Activated naive CD8-positive, alpha-beta T cell treated with anti-CD3 and anti-CD28 coated beads, Interleukin-2, amount 50 U/mL, for 24 hours (primary cell): ENCODE measurements around the gene PKDCC.
A peak's percentile ranks its signal among the peaks of the same experiment; 100 is the strongest.

ENCODE experiments used
- ATAC-seq: fragments of 150-1000 bp; cut with Tn5 transposase; one replicate; pipeline ENCODE4 v1.10.0; 2021
- DNase-seq: peaks from one replicate; pipeline ENCODE4 v3.0.0; 2021
- H3K27ac Mint-ChIP-seq: one replicate; pipeline ENCODE4 v1.8.0; 2021; ENCODE audit warnings: mild to moderate bottlenecking, mixed read lengths
- H3K27me3 Mint-ChIP-seq: one replicate; pipeline ENCODE4 v1.8.0; 2021; ENCODE audit warnings: mixed read lengths
- H3K36me3 Mint-ChIP-seq: one replicate; pipeline ENCODE4 v1.8.0; 2021; ENCODE audit warnings: low read depth, mixed read lengths
- H3K4me1 Mint-ChIP-seq: one replicate; pipeline ENCODE4 v1.8.0; 2021; ENCODE audit warnings: mixed read lengths
- H3K4me3 Mint-ChIP-seq: one replicate; pipeline ENCODE4 v1.8.0; 2021; ENCODE audit warnings: mild to moderate bottlenecking, moderate library complexity, mixed read lengths
- H3K9me3 Mint-ChIP-seq: one replicate; pipeline ENCODE4 v1.8.0; 2021; ENCODE audit warnings: mixed read lengths

Gene PKDCC

DNA sequence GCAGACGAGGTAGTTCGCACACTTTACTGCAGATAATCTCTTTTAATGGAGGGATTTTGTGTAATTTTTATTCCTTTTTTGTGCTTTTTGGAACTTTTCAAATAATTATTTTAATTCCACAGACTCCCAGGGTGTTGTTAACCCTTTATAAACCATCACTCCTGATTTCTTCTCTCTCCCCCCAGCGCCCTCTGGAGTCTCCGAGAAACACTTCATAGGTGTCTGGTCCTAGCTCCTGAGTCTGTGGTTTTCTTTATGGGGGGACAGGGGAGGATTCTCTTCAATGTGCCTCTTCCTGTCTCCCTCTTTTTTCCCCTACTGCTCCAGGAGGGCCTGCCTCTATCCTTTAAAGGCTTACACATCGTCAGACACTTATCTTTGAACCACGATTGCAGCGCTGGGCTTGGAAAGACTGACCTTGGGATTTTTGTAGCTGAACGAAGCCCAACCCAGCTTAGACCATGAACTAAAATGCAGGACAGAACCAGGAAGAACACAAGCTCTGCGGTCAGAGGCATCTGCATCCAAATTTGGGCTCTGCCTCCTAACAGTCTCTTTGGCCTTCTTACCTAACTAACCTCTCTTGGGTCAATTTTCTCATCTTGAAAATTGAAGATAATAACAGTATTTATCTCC, 7.1 kb upstream of the PKDCC start:
- ATAC-seq (no peak), DNase-seq (no peak)
- Mint-ChIP-seq H3K9me3 (no peaks in the 10 kb centered on the region), H3K4me3 (no peak overlapping the region), H3K36me3 (no peaks in the 10 kb centered on the region), H3K27ac (no peak overlapping the region), H3K27me3 (peaks cover 28% of the 10 kb centered on the region), H3K4me1 (no peaks in the 10 kb centered on the region)

DNA sequence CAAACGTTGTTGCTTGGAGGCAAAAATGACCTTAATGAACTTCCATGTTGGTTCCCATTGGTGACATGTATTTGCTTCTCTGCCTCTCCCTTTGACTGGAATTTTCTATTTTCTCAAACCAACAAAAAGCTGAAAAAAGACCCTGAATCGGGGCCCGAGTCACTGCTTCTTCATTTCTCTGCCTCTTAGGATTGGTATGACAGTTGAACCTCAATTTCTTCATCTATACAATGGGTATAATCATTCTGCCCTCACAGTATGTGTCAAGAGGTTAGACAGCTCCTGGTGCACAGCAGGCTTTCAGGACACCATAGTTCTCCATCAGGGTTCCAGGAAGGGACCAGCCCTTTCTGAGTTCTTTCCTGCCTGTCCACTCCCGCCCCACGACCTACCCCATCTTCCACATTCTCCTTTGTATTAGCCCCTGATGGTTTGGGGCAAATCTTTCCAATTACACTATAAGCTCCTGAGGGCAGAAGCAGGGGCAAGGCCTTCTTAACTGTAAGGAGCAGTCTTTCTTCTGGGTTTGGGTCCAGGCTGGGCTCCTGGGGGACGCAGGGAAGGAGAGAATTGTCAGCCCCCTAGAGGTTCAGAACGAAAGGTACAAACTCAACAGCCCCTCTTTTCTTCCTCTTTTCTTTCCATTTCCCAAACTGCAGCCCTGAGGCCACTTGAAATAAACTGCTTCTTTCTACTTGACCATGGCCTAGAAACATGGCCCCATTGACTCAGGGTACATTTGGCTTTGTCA, 6.3 kb upstream of the PKDCC start:
- H3K27me3 Mint-ChIP-seq, result peaks cover 34% of the 10 kb centered on the region
- H3K4me1 Mint-ChIP-seq, result no peaks in the 10 kb centered on the region
- no peak overlapping the region for H3K4me3 Mint-ChIP-seq
- H3K36me3 Mint-ChIP-seq, result no peaks in the 10 kb centered on the region
- ATAC-seq, result no peak
- DNase-seq, result no peak
- H3K9me3 Mint-ChIP-seq, result no peaks in the 10 kb centered on the region
- H3K27ac Mint-ChIP-seq, result no peak overlapping the region

DNA sequence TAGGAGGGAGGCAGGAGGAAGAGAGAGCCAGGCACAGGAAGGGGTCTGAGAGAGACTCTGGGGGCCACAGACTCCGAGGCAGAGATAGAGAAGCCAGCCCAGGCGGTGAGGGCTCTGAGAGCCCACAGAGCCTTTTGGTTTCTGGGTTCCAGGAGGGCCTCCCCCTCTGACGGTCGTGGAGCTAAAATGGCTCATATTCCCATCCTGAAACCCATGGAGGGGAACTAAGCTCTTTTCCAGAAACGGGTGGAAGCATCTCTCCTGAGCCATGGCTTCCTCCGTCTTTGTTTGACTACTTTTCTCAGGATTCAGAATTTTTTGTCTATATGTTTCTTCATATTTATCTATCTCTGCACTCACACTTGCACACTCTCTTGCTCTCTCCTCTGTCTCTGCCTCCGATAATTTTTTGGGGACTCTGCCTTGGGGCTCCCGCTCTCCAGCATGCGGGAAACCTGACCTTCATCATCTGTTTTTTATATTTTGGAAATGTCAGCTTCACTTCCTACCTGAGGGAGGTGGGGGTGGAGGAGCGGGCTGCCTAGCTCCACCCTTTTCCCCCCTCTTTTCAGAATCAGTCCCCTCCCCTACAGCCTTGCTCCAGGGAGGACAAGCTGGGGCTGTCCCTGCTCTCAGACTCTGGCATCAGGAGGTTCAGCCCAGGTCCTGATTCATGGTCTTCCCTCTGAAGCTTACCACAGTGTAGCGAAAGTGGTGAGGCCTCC, 5.0 kb upstream of the PKDCC start:
- H3K36me3 Mint-ChIP-seq, result no peaks in the 10 kb centered on the region
- ATAC-seq (no peak), DNase-seq (no peak)
- H3K27ac Mint-ChIP-seq, result no peak overlapping the region
- H3K9me3 Mint-ChIP-seq, result no peaks in the 10 kb centered on the region
- peaks cover 40% of the 10 kb centered on the region for H3K27me3 Mint-ChIP-seq
- H3K4me1 Mint-ChIP-seq, result peaks cover 2% of the 10 kb centered on the region
- no peak overlapping the region for H3K4me3 Mint-ChIP-seq

DNA sequence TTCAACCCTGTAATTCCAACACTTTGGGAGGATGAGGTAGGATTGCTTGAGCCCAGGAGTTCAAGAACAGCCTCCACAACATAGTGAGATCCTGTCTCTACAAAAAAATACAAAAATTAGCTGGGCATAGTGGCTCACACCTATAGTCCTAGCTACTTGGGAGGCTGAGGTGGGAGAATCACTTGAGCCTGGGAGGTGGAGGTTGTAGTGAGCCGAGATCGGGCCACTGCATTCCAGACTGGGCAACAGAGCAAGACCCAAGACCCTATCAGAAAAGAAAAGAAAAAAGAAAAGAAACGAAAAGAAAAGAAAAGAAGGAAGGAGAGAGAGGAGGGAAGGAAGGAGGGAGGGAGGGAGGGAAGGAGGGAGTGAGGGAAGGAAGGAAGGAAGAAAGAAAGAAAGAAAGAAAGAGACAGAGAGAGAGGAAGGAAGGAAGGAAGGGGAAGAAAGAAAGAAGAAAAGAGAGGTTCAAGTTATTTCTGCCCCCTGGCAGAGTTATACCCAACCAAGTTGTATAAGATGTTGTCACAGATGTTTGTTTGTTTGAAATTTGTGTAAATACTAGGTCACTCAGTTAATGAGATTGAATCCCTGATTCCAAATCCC, 3.9 kb upstream of the PKDCC start:
- DNase-seq (no peak), ATAC-seq (no peak)
- Mint-ChIP-seq H3K9me3 (no peaks in the 10 kb centered on the region), H3K27me3 (peaks cover 44% of the 10 kb centered on the region), H3K27ac (no peak overlapping the region), H3K4me1 (peaks cover 7% of the 10 kb centered on the region), H3K36me3 (no peaks in the 10 kb centered on the region), H3K4me3 (no peak overlapping the region)

DNA sequence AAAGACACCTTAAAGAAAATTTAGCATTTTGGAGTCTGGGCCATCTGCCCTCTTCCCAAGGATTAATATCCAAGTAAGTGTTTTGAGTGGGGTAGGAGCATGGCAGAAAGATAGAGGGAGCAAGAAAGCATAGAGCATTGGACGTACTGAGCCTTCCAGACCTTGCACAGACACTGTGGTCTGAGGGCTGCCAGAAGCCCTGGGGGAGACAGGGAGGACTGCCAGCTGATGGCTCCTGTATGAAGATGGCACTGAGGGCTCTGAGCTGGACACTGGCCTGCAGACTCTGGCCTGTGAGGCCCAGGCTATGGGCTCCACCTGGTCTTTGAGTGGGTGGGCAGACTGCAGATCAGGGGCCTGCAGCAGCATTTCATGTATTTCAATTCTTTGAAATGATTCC, 2.9 kb upstream of the PKDCC start:
- DNase-seq (no peak), ATAC-seq (no peak)
- peaks cover 53% of the 10 kb centered on the region for H3K27me3 Mint-ChIP-seq
- no peaks in the 10 kb centered on the region for H3K36me3 Mint-ChIP-seq
- H3K27ac Mint-ChIP-seq, result no peak overlapping the region
- H3K9me3 Mint-ChIP-seq, result no peaks in the 10 kb centered on the region
- H3K4me3 Mint-ChIP-seq, result no peak overlapping the region
- H3K4me1 Mint-ChIP-seq, result peaks cover 7% of the 10 kb centered on the region

DNA sequence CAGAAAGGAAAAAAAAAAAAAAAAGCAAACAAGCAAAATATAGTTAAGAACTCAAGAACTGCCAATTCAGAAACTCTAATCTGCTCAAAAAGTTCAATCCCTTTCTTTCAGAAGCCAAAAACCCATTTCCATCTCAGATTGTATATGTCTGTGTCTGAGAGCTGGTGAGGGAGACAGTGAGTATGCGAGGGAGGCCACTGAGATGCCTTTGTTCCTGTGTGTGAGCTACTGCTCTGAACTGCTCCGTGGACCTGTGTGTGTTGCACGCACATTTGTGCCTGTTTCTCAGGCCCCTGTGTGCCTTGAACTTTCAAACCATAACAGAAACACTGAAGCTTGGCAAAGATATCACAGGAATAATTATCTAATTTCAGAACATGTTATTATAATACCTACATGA, 2.5 kb upstream of the PKDCC start:
- Mint-ChIP-seq H3K27me3 (peaks cover 56% of the 10 kb centered on the region), H3K4me1 (peaks cover 7% of the 10 kb centered on the region), H3K4me3 (no peak overlapping the region), H3K36me3 (no peaks in the 10 kb centered on the region), H3K9me3 (no peaks in the 10 kb centered on the region), H3K27ac (no peak overlapping the region)
- DNase-seq (no peak), ATAC-seq (no peak)

DNA sequence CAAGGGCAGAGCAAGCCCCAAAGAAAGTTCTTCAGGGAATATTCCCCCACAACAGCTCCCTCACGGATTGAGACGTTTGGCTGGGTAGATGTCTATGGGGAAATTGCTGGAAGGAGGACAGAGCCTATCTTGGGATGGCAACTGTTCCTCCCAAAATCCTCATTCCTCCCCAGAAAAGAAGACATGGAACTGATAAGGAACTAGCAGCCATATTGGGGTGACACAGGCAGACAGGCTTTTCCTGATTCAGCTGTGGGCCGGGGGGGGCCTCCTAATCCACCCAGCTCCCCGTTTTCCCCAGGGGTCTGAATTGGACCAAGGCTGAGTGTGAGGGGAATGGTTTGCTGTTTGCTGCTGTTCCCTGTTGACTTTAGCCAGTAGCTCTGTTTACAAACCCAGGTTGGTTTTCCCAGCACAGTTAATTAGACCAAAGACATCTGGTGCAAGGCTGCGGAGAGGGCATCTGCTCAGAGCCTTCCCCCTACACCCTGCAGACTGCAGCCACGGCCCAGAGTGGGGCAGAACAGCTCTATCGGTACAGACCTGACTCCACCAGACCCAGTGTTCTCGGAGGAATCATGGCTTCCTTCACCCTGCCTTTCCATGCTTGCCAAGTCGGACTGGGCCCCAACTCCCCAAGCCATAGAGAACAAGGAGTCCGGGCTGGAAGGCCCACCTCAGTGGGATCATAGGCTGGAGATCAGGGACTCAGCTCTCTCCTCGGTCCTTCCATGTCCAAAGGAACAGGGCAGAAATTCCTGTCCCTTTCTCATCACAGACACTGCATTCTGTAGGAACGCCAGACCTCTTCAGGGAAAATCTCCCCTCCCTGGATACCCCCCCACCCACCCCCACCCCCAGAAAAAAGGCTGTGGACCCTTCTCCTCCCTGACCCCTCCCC, 1.7 kb upstream of the PKDCC start:
- DNase-seq (no peak), ATAC-seq (no peak)
- Mint-ChIP-seq H3K4me3 (no peak overlapping the region), H3K4me1 (peaks cover 7% of the 10 kb centered on the region), H3K9me3 (no peaks in the 10 kb centered on the region), H3K27me3 (peaks cover 61% of the 10 kb centered on the region), H3K27ac (no peak overlapping the region), H3K36me3 (no peaks in the 10 kb centered on the region)

DNA sequence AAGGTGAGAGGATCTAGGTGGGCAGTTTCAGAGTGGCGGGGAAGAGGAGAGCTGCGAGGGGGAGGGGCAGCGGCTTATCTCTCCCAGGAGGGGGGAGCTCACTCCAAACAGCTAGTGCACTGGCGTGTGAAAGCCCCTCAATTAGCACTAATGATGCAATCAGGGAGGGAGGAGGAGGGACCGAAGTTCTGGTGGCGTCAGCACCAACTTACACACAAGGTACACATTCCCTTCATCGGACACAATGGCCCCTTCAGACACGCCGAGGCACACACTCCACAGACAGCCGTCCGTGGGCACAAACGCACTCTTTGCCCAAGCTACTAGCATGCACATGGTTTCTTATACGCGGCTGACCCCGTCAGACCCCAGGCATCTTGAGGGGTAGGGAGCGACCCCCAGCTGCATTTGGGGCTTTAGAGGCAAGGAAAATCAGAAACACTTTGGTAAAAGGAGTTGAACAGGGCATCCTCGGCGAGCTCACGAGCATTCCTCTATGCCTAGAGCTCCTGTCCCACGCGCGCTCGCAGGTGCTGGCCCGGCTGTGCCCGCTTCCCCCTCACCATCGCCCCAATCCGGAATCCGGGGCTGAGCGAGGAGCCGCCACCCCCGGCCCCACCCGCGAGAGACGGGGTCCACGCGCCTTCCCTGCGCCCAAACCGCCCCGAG, 868 bp upstream of the PKDCC start:
- ATAC-seq (no peak), DNase-seq (no peak)
- Mint-ChIP-seq H3K27me3 (peaks cover 62% of the 10 kb centered on the region), H3K27ac (no peak overlapping the region), H3K4me3 (peak overlapping the region; percentile 63), H3K9me3 (no peaks in the 10 kb centered on the region), H3K4me1 (peaks cover 7% of the 10 kb centered on the region), H3K36me3 (no peaks in the 10 kb centered on the region)

DNA sequence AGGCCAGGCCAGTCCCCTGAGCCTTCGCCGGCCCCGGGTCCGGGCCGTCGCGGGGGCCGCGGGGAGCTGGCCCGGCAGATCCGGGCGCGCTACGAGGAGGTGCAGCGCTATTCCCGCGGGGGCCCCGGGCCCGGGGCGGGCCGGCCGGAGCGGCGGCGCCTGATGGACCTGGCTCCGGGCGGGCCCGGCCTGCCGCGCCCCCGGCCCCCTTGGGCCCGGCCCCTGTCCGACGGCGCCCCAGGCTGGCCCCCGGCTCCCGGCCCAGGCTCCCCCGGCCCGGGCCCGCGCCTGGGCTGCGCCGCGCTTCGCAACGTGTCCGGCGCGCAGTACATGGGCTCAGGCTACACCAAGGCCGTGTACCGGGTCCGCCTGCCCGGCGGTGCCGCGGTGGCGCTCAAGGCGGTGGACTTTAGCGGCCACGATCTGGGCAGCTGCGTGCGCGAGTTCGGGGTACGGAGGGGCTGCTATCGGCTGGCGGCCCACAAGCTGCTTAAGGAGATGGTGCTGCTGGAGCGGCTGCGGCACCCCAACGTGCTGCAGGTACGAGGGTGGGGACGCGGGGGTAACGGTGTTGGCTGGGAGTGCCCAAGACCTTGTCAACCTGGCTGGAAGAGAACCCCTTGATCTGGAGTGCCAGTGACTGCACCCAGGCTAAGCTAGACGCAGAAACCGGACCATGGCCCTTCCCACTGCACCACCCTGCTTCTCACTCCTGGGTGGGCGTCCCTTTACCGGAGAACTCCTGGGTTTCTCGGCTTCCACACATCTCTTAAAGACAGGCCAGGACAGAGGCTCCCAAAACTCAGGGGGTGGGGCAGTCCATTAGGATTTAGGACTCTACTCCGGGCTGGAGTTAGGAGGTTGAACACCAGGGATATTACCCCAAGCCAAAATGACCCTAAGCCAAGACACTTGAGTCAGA, 739 bp downstream of the PKDCC start:
- peaks cover 56% of the 10 kb centered on the region for H3K27me3 Mint-ChIP-seq

DNA sequence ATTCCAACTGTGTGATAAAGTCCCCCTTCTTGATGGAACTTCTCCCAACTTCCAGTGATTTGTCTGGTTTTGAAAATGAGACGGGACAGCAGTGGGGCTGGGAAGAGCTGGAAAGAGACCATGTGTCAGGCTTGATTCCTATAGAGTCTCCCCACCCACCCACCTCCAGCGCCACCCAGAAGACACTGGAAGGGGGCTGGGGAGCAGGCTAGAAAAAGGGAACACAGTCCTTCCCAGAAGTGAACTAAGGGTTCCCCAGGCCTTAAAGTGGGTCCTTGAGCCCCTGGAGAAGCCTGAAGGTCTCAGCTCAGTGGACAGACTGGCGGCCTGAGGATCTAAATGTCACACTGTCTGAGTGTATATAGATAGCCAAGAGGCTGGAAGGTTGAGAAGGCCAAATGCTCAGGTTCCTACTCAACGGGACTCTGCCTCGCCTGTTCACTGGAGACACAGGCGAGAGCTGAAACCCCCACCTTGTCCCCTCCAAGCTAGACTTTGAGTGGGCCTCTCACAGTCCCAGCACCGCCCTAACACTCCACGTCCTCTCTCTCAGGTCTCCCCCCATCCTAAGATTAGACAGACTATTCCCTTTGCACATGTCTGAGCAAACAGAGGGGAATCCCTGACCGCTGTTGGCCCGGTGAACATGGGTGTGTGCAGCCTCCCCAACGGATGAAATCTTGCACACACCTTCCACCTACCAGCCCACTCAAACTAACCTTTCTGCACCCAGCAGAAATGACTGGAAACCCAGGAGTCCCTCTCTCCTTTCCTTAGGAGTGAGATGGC, 1.6 kb downstream of the PKDCC start:
- ATAC-seq (no peak), DNase-seq (no peak)
- peaks cover 7% of the 10 kb centered on the region for H3K4me1 Mint-ChIP-seq
- no peak overlapping the region for H3K27ac Mint-ChIP-seq
- H3K27me3 Mint-ChIP-seq, result peaks cover 50% of the 10 kb centered on the region
- H3K9me3 Mint-ChIP-seq, result no peaks in the 10 kb centered on the region
- no peaks in the 10 kb centered on the region for H3K36me3 Mint-ChIP-seq
- H3K4me3 Mint-ChIP-seq, result peak overlapping the region; percentile 46

More for the DNA sequence above, 739 bp downstream of the PKDCC start:
- no peak for DNase-seq
- H3K4me3 Mint-ChIP-seq, result peak overlapping the region; percentile 46
- no peak overlapping the region for H3K27ac Mint-ChIP-seq
- peaks cover 7% of the 10 kb centered on the region for H3K4me1 Mint-ChIP-seq
- no peaks in the 10 kb centered on the region for H3K36me3 Mint-ChIP-seq
- no peak for ATAC-seq
- no peaks in the 10 kb centered on the region for H3K9me3 Mint-ChIP-seq

DNA sequence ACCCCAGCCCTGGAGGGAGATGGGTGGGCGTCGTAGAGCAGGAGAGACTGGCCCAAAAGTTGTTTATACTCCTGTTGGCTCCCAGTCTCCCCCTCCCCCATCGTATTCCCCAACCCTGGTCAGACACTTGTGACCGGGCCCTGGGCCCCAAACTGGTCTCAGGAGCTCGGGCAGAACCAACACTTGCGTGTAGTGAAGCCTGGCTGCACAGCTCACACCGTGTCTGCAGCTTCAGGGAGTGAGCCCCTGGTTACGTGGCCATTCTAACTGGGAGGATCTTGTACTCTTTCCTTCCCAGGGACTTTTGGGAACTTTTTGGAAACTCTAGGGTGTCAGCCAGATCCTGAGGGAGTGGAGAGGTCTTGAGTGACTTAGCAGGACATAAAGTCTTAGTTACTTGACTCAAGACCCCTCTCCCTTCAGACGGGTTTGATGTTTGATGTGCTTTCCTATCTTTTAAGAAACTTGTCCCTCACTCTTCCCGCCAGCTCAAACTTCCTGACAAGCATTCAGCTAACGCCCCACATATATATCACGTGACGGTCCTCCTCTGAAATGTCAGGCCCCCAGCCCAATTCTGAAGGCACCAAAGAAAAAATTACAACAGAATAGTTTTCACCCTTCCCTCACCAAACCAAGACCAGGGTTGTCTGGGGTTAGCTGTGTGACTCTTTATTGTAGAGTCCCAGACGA, 2.3 kb downstream of the PKDCC start:
- H3K4me3 Mint-ChIP-seq, result no peak overlapping the region
- H3K27ac Mint-ChIP-seq, result no peak overlapping the region
- no peak for ATAC-seq
- H3K36me3 Mint-ChIP-seq, result no peaks in the 10 kb centered on the region
- DNase-seq, result no peak
- no peaks in the 10 kb centered on the region for H3K9me3 Mint-ChIP-seq
- H3K27me3 Mint-ChIP-seq, result peaks cover 46% of the 10 kb centered on the region
- H3K4me1 Mint-ChIP-seq, result peaks cover 7% of the 10 kb centered on the region
